ENCODE measurements around the gene ADK.
"Not testable (repeated sequence)": the region's sequence is repeated elsewhere in the genome, so short reads cannot be mapped to it uniquely, and the experiment has no call there.

Gene ADK

GRCh38 chr10:74293686-74294371 lies 142.8 kb downstream of the ADK start:
- no peak for DNase-seq (ENCODE audit: low spot score)
- Histone ChIP-seq H3K4me3 (peak overlapping the region; percentile 10), H3K27ac (peak overlapping the region; percentile 56 to 90)
- no peak for TF ChIP-seq CTCF (IDR thresholded peaks at IDR 0.05)

- TF ChIP-seq CTCF (IDR thresholded peaks at IDR 0.05), result no peak
- DNase-seq (ENCODE audit: low spot score), result no peak
- H3K27ac ChIP-seq, result no peak overlapping the region
- no peak overlapping the region for H3K4me3 ChIP-seq
Observed at GRCh38 chr10:74297389-74298080, 146.5 kb downstream of the ADK start.

- not testable (repeated sequence) for DNase-seq (ENCODE audit: low spot score)
Observed at GRCh38 chr10:74300074-74300621, 149.1 kb downstream of the ADK start.

GRCh38 chr10:74300666-74301065 lies 149.6 kb downstream of the ADK start:
- no peak for DNase-seq (ENCODE audit: low spot score)
- Histone ChIP-seq H3K4me3 (no peak overlapping the region), H3K27ac (no peak overlapping the region)
- no peak for TF ChIP-seq CTCF (IDR thresholded peaks at IDR 0.05)

More at GRCh38 chr10:74300074-74300621, 149.1 kb downstream of the ADK start:
- H3K27ac ChIP-seq, H3K4me3 ChIP-seq: not testable (repeated sequence)

GRCh38 chr10:74305730-74306129 lies 154.7 kb downstream of the ADK start:
- no peak overlapping the region for H3K27ac ChIP-seq
- DNase-seq (ENCODE audit: low spot score), result no peak
- no peak overlapping the region for H3K4me3 ChIP-seq
- TF ChIP-seq CTCF (IDR thresholded peaks at IDR 0.05), result no peak

- H3K27ac ChIP-seq, result peak overlapping the region in 1 of 2 donors; percentile 24
- no peak for DNase-seq (ENCODE audit: low spot score)
- no peak for TF ChIP-seq CTCF (IDR thresholded peaks at IDR 0.05)
Observed at GRCh38 chr10:74306227-74306982, 155.4 kb downstream of the ADK start.

GRCh38 chr10:74307061-74307651 lies 156.1 kb downstream of the ADK start:
- DNase-seq (ENCODE audit: low spot score), result no peak
- no peak for TF ChIP-seq CTCF (IDR thresholded peaks at IDR 0.05)
- peak overlapping the region in 1 of 2 donors; percentile 59 for H3K27ac ChIP-seq
- H3K4me3 ChIP-seq, result peak overlapping the region; percentile 6

More at GRCh38 chr10:74306227-74306982, 155.4 kb downstream of the ADK start:
- H3K4me3 ChIP-seq, result peak overlapping the region; percentile 6

All from coronary artery (tissue), 2 donors.